Activated naive CD8-positive, alpha-beta T cell treated with anti-CD3 and anti-CD28 coated beads for 36 hours (primary cell): Measurements from ENCODE around the gene NPEPPS. TPM values are rescaled to one million over a fixed set of nuclear protein-coding genes. Genes with fewer than 3 reads are reported as not detected.
A peak's percentile ranks its signal among the peaks of the same experiment; 100 is the strongest.

Source experiments
- DNase-seq: peaks from one replicate; pipeline ENCODE4 v3.0.0; 2021
- H3K27ac Mint-ChIP-seq: one replicate; pipeline ENCODE4 v1.8.0; 2022; ENCODE audit warnings: mild to moderate bottlenecking, moderate library complexity, mixed read lengths
- H3K27me3 Mint-ChIP-seq: one replicate; pipeline ENCODE4 v1.8.0; 2022; ENCODE audit warnings: mild to moderate bottlenecking, mixed read lengths
- H3K36me3 Mint-ChIP-seq: one replicate; pipeline ENCODE4 v1.8.0; 2021; ENCODE audit warnings: mild to moderate bottlenecking, mixed read lengths
- H3K4me1 Mint-ChIP-seq: one replicate; pipeline ENCODE4 v1.8.0; 2021; ENCODE audit warnings: mixed read lengths
- H3K4me3 Mint-ChIP-seq: one replicate; pipeline ENCODE4 v1.8.0; 2022; ENCODE audit warnings: mild to moderate bottlenecking, moderate library complexity, mixed read lengths
- H3K9me3 Mint-ChIP-seq: one replicate; pipeline ENCODE4 v1.8.0; 2022; ENCODE audit warnings: mixed read lengths
- total RNA-seq, 2 experiments: library from RNA; stranded (reverse); gene quantifications; one replicate each; pipeline ENCODE4 v1.2.3, GENCODE V29; 2021

Gene NPEPPS
- total RNA-seq, 2 experiments from 2014 or later: 82.1 to 96.1 TPM

- Mint-ChIP-seq H3K27me3 (no peaks in the 10 kb centered on the region), H3K4me1 (no peaks in the 10 kb centered on the region), H3K36me3 (peaks cover 16% of the 10 kb centered on the region), H3K27ac (no peak overlapping the region), H3K4me3 (no peak overlapping the region), H3K9me3 (no peaks in the 10 kb centered on the region)
- no peak for DNase-seq
Measured at GRCh38 chr17:47611372-47612350, 80.8 kb downstream of the NPEPPS start.

DNA sequence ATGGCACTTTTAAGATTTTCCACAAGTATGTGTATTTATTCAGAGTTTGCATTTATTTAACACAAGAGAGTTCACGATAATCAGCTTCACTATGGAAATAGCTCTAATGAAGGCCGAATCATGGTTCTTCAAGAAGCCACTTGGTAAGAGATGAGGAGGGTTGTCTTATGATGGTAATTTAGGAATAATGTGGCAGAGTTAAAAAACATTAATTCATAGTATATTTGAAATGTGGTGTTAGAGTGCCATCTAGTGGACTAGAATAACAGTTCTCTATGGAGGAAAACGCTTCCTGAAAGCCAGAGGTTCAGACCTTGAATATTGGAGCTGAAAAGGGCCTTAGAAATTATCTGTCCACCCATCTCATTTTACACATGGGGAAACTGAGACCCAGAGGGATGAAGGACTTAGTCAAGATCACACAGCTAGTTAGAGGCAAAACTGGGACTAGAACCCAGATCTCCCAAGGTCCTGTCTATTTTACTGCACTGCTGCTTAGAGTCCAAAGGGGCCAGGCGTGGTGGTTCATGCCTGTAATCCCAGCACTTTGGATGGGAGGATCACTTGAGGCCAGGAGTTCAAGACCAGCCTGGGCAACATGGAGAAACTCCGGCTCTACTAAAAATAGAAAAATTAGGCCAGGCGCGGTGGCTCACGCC lies 85.0 kb downstream of the NPEPPS start:
- peaks cover 17% of the 10 kb centered on the region for H3K4me1 Mint-ChIP-seq
- H3K36me3 Mint-ChIP-seq: peaks cover 27% of the 10 kb centered on the region
- no peaks in the 10 kb centered on the region for H3K9me3 Mint-ChIP-seq
- no peak overlapping the region for H3K27ac Mint-ChIP-seq
- DNase-seq: no peak
- no peak overlapping the region for H3K4me3 Mint-ChIP-seq
- H3K27me3 Mint-ChIP-seq: no peaks in the 10 kb centered on the region

- Mint-ChIP-seq H3K27ac (peak overlapping the region; percentile 57), H3K27me3 (no peaks in the 10 kb centered on the region), H3K36me3 (peaks cover 28% of the 10 kb centered on the region)
Measured at GRCh38 chr17:47618410-47618809, 87.5 kb downstream of the NPEPPS start.

DNA sequence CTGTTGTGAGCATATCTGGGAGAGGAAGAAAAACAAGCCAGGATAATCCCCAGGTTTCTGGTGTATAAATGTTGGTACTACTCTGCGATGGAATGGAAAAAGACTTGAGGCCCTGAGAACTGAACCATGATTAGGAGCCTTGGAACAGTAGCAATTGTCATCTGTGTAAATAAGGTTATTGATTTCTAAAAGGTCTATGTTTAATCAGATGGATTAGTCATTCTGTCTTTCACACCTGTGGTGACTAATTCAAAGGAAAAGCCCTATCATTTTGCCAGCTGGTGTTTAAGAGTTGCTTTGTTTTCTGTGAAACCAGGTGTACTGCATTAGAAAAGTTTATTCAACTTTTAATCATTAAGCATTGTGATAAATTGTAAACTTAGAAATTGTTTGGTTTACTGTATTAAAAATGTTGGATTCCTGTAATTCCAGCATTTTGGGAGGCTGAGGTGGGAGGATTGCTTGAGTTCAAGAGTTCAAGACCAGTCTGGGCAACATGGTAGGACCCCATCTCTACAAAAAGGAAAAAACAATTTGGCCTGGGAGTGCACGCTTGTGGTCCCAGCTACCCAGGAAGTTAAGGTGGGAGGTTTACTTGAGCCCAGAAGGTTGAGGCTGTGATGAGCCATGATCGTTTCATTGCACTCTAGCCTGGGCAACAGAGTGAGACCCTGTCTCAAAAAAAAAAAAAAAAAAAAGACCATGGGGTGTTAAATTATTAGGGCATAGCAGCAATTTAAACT lies 89.8 kb downstream of the NPEPPS start:
- Mint-ChIP-seq H3K4me1 (peaks cover 22% of the 10 kb centered on the region), H3K36me3 (peaks cover 31% of the 10 kb centered on the region), H3K4me3 (no peak overlapping the region), H3K9me3 (no peaks in the 10 kb centered on the region), H3K27me3 (no peaks in the 10 kb centered on the region), H3K27ac (peak overlapping the region; percentile 68)
- no peak for DNase-seq

More at GRCh38 chr17:47618410-47618809, 87.5 kb downstream of the NPEPPS start:
- H3K4me1 Mint-ChIP-seq: peaks cover 22% of the 10 kb centered on the region
- no peak for DNase-seq
- H3K4me3 Mint-ChIP-seq: no peak overlapping the region
- H3K9me3 Mint-ChIP-seq: no peaks in the 10 kb centered on the region

- H3K27me3 Mint-ChIP-seq: no peaks in the 10 kb centered on the region
- no peak overlapping the region for H3K4me3 Mint-ChIP-seq
Measured at GRCh38 chr17:47621293-47622179, 90.6 kb downstream of the NPEPPS start.

DNA sequence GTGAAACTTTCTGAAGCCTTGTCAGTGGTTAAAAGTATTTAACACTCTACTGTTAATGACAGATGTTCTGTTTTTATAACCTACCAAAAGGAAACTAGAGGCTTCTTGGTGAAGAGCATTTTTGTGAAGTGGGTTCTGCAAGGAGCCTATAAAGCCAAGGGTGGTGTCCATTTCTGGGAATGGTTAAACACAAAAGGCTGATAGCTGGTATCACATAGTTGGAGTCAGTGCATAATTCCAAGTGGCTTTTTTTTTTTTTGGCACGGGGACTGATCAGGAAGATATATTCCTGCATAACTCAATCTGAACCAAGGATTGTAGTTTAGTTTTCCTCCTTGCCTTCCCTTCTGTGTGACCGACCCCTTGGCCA lies 91.3 kb downstream of the NPEPPS start:
- Mint-ChIP-seq H3K4me1 (peaks cover 22% of the 10 kb centered on the region), H3K27me3 (no peaks in the 10 kb centered on the region), H3K27ac (peak overlapping the region; percentile 50), H3K4me3 (no peak overlapping the region), H3K9me3 (no peaks in the 10 kb centered on the region), H3K36me3 (peaks cover 28% of the 10 kb centered on the region)
- DNase-seq: no peak

More at GRCh38 chr17:47621293-47622179, 90.6 kb downstream of the NPEPPS start:
- Mint-ChIP-seq H3K36me3 (peaks cover 28% of the 10 kb centered on the region), H3K4me1 (peaks cover 22% of the 10 kb centered on the region), H3K9me3 (no peaks in the 10 kb centered on the region), H3K27ac (peak overlapping the region; percentile 68)
- DNase-seq: no peak

DNA sequence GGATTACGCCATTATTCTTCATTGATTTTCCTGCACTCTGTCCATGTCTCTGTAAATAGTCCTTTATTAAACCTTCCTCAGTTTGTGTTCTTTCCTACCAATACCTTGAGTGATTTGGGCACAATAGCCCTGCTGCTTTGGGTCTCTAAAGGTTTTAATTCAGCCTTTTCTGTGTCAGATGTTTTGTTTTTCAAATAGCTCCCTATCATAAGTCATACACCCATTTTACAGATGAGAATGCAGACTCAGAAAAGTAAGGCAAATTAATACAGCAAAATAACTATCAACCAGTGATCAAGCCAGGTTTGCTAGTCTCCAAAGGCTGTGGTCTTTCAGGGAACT lies 93.8 kb downstream of the NPEPPS start:
- Mint-ChIP-seq H3K27me3 (no peaks in the 10 kb centered on the region), H3K9me3 (no peaks in the 10 kb centered on the region), H3K4me3 (no peak overlapping the region), H3K4me1 (peaks cover 16% of the 10 kb centered on the region), H3K36me3 (peaks cover 16% of the 10 kb centered on the region), H3K27ac (no peak overlapping the region)
- DNase-seq: no peak

- no peaks in the 10 kb centered on the region for H3K27me3 Mint-ChIP-seq
- DNase-seq: no peak
- H3K4me3 Mint-ChIP-seq: no peak overlapping the region
- no peaks in the 10 kb centered on the region for H3K4me1 Mint-ChIP-seq
- H3K36me3 Mint-ChIP-seq: peaks cover 3% of the 10 kb centered on the region
- no peaks in the 10 kb centered on the region for H3K9me3 Mint-ChIP-seq
- H3K27ac Mint-ChIP-seq: no peak overlapping the region
Measured at GRCh38 chr17:47628014-47628566, 97.2 kb downstream of the NPEPPS start.

- H3K36me3 Mint-ChIP-seq: no peaks in the 10 kb centered on the region
- no peaks in the 10 kb centered on the region for H3K27me3 Mint-ChIP-seq
- no peak for DNase-seq
- no peaks in the 10 kb centered on the region for H3K9me3 Mint-ChIP-seq
- no peak overlapping the region for H3K4me3 Mint-ChIP-seq
- no peaks in the 10 kb centered on the region for H3K4me1 Mint-ChIP-seq
- no peak overlapping the region for H3K27ac Mint-ChIP-seq
Measured at GRCh38 chr17:47629826-47630225, 98.9 kb downstream of the NPEPPS start.

- no peak overlapping the region for H3K27ac Mint-ChIP-seq
- H3K4me3 Mint-ChIP-seq: no peak overlapping the region
- H3K27me3 Mint-ChIP-seq: no peaks in the 10 kb centered on the region
- H3K4me1 Mint-ChIP-seq: no peaks in the 10 kb centered on the region
- H3K36me3 Mint-ChIP-seq: no peaks in the 10 kb centered on the region
- no peak for DNase-seq
- H3K9me3 Mint-ChIP-seq: no peaks in the 10 kb centered on the region
Measured at GRCh38 chr17:47630614-47631013, 99.7 kb downstream of the NPEPPS start.

- Mint-ChIP-seq H3K27ac (no peak overlapping the region), H3K36me3 (peaks cover 2% of the 10 kb centered on the region), H3K27me3 (no peaks in the 10 kb centered on the region), H3K9me3 (no peaks in the 10 kb centered on the region), H3K4me1 (peaks cover 6% of the 10 kb centered on the region), H3K4me3 (no peak overlapping the region)
- DNase-seq: no peak
Measured at GRCh38 chr17:47632991-47633390, 102.1 kb downstream of the NPEPPS start.

DNA sequence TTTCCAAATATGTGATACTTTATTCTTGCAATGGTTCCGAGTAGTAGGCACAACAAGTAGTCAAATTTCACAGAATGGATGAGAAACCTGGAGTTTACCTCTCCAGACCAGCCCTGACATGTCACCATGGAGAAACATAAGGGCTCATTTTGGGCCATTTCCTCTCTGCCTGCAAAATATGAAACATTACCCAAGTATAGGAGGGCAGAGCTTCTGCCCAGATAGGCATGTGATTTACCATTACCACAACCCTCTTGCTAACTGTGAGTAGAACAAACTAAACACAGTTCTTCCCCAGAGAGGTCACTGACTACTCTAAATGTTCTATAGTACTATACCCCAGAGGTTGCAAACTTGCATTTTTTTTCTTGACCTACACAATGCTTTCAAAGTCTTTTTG lies 103.1 kb downstream of the NPEPPS start:
- no peak overlapping the region for H3K27ac Mint-ChIP-seq
- no peak overlapping the region for H3K4me3 Mint-ChIP-seq
- no peaks in the 10 kb centered on the region for H3K9me3 Mint-ChIP-seq
- peaks cover 2% of the 10 kb centered on the region for H3K36me3 Mint-ChIP-seq
- H3K27me3 Mint-ChIP-seq: no peaks in the 10 kb centered on the region
- peaks cover 6% of the 10 kb centered on the region for H3K4me1 Mint-ChIP-seq
- DNase-seq: no peak

DNA sequence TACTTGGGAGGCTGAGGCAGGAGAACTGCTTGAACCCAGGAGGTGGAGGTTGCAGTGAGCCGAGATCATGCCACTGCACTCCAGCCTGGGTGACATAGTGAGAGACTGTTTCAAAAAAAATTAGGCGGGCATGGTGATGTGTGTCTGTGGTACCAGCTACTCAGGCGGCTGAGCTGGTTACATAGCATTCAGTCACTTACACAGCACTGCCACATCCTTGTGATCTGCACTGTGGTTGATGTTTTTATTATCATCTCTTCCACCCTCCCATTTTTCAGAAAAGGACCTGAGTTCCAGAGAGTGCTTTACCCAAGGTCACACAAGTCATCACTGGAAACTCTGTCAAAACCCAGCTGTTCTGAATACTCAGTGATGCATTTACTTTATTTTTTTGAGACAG lies 104.0 kb downstream of the NPEPPS start:
- H3K9me3 Mint-ChIP-seq: no peaks in the 10 kb centered on the region
- peaks cover 8% of the 10 kb centered on the region for H3K4me1 Mint-ChIP-seq
- no peak overlapping the region for H3K27ac Mint-ChIP-seq

GRCh38 chr17:47635734-47636133 lies 104.8 kb downstream of the NPEPPS start:
- Mint-ChIP-seq H3K9me3 (no peaks in the 10 kb centered on the region), H3K27ac (no peak overlapping the region), H3K4me1 (peaks cover 8% of the 10 kb centered on the region), H3K36me3 (peaks cover 2% of the 10 kb centered on the region), H3K4me3 (no peak overlapping the region), H3K27me3 (no peaks in the 10 kb centered on the region)
- DNase-seq: no peak

More for the DNA sequence above, 104.0 kb downstream of the NPEPPS start:
- Mint-ChIP-seq H3K27me3 (no peaks in the 10 kb centered on the region), H3K36me3 (peaks cover 2% of the 10 kb centered on the region), H3K4me3 (no peak overlapping the region)
- DNase-seq: no peak
